GM21526 (cell line): Measurements from ENCODE around the gene SHKBP1.
"Not testable (repeated sequence)": the region's sequence is repeated elsewhere in the genome, so short reads cannot be mapped to it uniquely, and the experiment has no call there.

Source experiments
- ATAC-seq: cut with Tn5 transposase; IDR thresholded peaks from one replicate; pipeline ENCODE4 v1.9.1; 2021; ENCODE audit warnings: moderate library complexity; ENCODE audit not compliant: unreplicated experiment, low FRiP score

The SHKBP1 gene

GRCh38 chr19:40553885-40554857 is 22.5 kb upstream of the SHKBP1 start:
- ATAC-seq = no peak

- ATAC-seq = no peak
These were observed 20.5 kb upstream of the SHKBP1 start for GRCh38 chr19:40555978-40556689.

GRCh38 chr19:40556953-40557530 is 19.6 kb upstream of the SHKBP1 start:
- no peak for ATAC-seq

GRCh38 chr19:40559394-40559793 is 17.3 kb upstream of the SHKBP1 start:
- no peak for ATAC-seq

- ATAC-seq = no peak
These were observed 16.6 kb upstream of the SHKBP1 start for GRCh38 chr19:40560092-40560507.

DNA sequence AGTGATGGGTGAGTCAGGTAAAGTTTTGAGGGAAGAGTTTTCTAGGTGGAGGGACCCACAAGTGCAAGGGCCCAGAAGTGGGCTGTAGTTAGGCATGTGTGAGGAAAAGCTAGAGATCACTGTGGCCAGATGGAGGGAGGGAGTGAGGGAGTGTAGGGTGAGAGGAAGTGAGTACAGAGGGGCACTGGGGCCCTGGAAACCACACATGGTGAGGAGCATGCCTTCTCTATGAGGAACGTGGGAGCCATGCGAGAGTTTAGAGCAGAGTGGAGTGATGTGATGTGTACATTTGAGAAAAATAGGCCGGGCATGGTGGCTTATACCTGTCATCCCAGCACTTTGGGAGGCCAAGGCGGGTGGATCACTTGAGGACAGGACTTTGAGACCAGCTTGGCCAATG is 14.7 kb upstream of the SHKBP1 start:
- no peak for ATAC-seq

DNA sequence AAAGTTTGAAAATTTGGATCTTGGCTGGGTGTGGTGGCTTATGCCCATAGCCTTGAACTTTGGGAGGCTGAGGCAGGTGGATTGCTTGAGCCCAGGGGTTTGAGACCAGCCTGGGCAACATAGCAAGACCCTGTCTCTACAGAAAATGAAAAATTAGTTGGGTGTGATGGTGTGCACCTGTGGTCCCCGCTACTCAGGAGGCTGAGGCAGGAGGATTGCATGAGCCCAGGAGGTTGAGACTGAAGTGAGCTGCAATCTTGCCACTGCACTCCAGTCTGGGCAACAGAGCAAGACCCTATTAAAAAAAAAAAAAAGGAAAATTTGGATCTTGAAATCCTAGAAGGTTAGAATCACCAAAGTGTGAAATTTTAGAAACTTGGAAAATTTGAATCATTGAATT is 12.1 kb upstream of the SHKBP1 start:
- ATAC-seq = not testable (repeated sequence)

GRCh38 chr19:40565355-40565754 is 11.3 kb upstream of the SHKBP1 start:
- no peak for ATAC-seq

DNA sequence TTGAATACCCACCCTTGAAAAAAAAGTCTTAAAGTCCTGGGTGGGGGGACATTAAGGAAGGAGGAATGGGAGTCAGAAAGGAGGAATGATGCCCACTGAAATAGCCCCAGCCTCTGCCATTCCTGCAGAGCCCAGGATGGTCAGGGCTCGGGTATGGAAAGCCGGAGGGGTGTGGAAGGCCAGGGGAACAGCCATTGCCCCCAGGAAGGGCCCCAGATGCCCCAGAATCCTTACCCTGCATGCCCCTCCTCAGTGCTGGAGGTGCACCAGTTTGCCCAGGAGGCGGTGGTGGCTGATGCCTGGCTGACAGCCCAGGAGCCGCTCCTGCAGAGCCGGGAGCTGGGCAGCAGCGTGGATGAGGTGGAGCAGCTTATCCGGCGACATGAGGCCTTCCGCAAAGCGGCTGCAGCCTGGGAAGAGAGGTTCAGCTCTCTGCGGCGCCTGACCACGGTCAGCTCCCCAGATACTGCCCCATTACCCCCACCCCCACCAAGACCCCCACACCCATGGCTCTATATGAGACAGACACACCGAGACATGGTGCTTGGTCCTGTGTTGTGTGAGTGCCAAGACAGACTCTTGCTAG is 10.7 kb upstream of the SHKBP1 start:
- no peak for ATAC-seq

- no peak for ATAC-seq
These were observed 9.5 kb upstream of the SHKBP1 start for GRCh38 chr19:40567040-40567749.

- no peak for ATAC-seq
These were observed 8.8 kb upstream of the SHKBP1 start for GRCh38 chr19:40567750-40568494.

DNA sequence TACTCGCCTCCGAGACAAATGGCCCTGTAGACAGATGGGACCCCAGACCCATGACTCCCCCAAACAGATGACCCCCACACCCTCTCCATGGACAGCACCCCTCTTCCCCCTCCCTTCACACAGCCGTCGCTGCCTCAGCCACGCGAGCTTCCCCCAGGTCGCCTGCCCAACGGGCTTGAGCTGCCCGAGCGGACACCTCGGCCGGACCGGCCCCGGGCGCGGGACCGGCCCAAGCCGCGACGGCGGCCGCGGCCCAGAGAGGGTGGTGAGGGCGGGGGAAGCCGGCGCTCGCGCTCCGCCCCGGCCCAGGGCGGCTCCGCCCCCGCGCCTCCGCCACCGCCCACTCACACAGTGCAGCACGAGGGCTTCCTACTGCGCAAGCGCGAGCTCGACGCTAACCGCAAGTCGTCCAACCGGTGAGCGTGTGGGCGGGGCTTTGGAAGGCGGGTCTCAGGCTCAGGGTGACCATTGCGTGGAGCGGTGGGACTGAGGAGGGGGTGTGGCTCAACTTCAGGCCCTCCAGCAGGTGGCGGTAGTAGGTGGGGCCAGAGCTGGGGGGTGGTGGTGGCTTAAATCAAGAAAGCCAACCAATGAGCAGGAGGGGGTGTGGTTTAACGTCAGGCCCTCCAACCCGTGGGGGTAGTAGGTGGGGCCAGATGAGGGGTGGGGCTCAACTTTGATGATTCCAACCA is 6.2 kb upstream of the SHKBP1 start:
- peak; percentile 70 for ATAC-seq

- ATAC-seq = peak; percentile 5
These were observed 5.7 kb upstream of the SHKBP1 start for GRCh38 chr19:40571005-40571318.

GRCh38 chr19:40571831-40572495 is 4.7 kb upstream of the SHKBP1 start:
- no peak for ATAC-seq

DNA sequence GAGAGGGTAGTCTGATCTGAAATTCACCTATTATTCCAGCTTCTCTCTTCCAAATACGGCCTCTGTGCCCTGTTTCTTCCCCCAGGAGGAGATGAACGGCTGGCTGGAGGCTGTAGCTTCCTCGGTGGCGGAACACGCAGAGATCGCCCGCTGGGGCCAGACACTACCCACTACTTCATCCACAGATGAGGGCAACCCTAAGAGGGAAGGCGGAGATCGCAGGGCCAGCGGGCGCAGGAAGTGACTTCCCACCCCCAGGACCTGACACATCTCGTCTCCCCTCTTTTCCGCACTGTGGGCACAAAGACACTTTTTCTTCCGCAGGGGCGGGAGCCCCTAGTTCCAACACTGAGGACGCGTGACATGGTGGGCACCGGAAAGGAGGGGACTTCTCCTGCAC is 1.3 kb upstream of the SHKBP1 start:
- ATAC-seq = no peak

GRCh38 chr19:40576151-40576584 is 505 bp upstream of the SHKBP1 start:
- ATAC-seq = peak; percentile 26

DNA sequence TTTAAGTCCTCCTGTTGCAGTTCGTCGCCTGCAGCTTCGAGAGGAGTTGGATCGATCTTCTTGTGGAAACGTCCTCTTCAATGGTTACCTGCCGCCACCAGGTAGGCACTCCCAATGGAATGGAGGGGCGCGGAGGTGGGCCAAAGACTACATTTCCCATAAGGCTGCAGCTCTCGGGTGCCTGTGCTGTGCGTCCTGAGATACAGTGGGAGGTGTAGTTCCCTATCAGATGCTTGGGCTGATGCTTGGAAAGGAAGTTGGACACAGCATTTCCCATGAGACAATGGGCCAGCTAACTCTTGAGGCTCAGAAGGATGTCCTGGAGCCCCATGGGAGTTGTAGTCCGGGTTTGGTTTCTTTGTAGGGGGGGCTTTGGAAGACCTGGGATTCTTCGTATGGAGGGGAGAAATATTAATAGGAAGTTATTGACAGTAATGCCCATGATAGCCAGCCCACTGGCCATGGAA is 1.8 kb downstream of the SHKBP1 start:
- ATAC-seq = no peak

- no peak for ATAC-seq
These were observed 3.9 kb downstream of the SHKBP1 start for GRCh38 chr19:40580619-40581018.
